HG02840 (cell line): Measurements from ENCODE around the gene LRRC26.
"Not testable (repeated sequence)": the region's sequence is repeated elsewhere in the genome, so short reads cannot be mapped to it uniquely, and the experiment has no call there.

Experiments used
- ATAC-seq: cut with Tn5 transposase; IDR thresholded peaks from one replicate; pipeline ENCODE4 v1.9.1; 2021; ENCODE audit warnings: mild to moderate bottlenecking, moderate library complexity, moderate number of reproducible peaks; ENCODE audit not compliant: unreplicated experiment, low FRiP score

LRRC26 gene

DNA sequence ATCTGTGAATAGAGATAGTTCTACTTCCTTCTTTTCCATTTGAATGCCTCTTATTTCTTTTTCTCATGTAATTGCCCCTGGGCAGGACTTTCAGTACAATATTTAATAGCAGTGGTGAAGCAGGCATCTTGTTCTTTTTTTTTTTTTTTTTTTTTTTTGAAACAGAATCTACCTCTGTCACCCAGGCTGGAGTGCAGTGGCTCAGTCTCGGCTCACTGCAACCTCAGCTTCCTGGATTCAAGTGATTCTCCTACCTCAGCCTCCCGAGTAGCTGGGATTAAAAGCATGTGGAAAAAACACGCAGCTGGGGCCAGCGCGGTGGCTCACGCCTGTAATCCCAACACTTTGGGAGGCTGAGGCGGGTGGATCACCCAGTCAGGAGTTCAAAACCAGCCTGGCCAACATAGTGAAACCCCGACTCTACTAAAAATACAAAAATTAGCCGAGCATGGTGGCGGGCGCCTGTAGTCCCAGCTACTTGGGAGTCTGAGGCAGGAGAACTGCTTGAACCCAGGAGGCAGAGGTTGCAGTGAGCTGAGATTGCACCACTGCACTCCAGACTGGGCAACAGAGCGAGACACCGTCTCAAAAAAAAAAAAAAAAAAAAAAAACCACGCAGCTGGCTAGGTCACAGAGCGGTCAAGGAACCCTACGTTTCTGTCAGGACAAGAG, 46.9 kb downstream of the LRRC26 start:
- not testable (repeated sequence) for ATAC-seq

GRCh38 chr9:137121927-137122795, 47.7 kb downstream of the LRRC26 start:
- ATAC-seq: not testable (repeated sequence)
